Head of caudate nucleus (tissue), 42 donors: ENCODE results near the gene FBXO17.
"Not testable (repeated sequence)": the region's sequence is repeated elsewhere in the genome, so short reads cannot be mapped to it uniquely, and the experiment has no call there.

Source experiments
- DNase-seq, 42 donors: peaks; one replicate each; pipeline versions ENCODE4 v3.0.0 to v3.0.0-alpha.2; 2020 to 2021; ENCODE audit warnings: mixed read lengths in 7 of 42
- intact Hi-C: fragments of 100-400 bp; cut with DNase I; formaldehyde crosslinking; loops from one replicate; pipeline ENCODE4 v1.15.0; 2022

Gene FBXO17

DNA sequence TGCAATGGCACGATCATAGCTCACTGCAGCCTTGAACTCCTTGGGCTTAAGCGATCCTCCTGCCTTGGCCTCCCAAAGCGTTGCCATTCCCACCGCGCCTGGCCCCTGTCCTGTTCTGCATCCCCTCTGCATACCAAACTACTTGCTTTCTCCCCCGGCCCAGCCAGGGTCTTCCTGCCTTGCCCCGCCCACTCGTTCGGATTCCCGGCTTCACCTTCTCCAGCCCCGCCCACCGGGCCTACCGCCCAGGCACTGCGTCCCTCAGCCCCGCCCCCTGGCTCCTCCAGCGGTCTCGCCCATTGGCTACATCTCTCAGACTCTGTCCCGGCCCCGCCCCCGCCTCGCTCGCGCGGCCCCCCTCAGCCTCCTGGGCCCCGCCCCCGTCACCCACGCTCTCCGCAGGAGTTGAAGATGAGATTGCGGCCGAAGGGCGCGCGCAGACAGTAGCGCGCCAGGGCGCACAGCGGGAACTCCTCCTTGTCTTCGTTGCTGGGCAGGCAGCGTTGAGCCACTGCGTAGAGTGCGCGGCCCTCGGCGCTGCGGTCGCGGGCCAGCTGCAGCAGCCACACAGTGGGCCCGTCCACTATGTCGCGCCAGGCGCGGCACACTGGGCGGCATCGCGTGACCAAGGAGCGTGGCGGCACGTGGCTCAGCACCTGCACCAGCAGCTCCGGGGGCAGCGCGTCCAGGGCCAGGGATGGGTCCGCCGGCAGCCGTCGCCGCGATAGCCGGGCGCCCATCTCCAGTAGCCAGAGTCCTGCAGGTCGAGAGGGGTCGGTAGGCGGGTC, 25.8 kb downstream of the FBXO17 start:
- DNase-seq: peak; percentile 84 to 97 (median 93)
- intact Hi-C loops: no loop called here

DNA sequence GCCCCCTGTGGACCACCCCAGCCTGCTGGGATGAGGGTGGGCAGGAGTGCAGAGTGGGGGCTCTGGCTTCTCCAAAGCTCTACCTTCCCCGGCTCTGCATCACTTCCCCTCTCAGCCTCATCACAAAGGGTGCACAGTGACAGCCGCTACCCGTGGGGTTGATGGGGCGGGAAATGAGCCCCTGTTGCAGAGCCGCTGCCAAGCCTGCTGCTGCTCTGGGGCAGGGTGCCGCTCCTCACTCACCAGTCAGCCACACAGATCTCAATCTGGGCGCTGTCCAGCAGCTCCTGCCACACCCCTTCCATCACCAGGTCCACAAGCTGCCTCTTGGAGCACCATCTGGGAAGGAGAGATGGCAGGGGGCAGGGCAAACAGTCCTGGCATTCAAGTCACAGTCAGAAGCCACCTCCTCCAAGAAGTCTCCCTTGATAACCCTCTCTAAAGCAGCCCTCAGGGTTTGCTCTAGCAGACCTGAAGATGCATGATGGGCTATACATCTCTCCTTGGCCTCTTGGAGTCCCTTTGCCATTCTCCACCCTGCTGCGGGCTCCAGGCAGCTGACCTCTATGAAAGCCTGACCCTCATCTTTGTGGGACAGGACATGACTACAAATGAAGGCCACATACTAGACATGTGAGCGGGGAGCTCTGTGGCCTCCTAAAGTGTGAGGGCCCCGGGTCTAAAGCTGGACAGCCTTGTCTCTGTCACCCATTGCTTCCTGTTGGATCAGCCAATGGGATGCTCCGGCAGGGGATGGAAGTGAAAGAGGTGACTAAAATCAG, 29.1 kb downstream of the FBXO17 start:
- intact Hi-C loops: no loop called here

DNA sequence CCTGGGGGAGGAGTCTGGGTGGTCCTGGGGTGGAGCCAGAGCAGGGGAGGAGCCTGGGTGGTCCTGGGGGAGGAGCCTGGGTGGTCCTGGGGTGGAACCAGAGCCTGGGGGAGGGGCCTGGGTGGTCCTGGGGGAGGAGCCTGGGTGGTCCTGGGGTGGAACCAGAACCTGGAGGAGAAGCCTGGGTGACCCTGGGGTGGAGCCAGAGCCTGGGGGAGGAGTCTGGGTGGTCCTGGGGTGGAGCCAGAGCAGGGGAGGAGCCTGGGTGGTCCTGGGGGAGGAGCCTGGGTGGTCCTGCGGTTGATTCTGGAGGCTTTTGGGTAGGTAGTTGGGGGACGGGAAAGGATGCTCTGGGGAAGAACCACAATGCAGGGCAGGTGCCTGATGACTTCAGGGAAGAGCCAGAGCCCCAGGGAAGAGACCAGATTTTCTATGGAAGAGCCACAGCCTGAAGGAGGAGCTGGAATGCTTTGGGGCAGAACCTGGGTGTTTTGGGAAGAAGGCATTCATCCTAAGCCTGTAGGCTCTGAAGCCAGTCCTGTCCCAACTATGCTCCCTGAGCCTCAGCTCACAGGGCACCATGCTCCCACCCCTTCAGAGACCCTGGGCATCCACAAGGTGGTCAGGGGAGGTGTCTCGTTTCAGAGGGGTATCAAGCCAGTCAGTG, 29.8 kb downstream of the FBXO17 start:
- intact Hi-C loops: no loop called here
- no peak for DNase-seq

More for the DNA sequence above, 29.1 kb downstream of the FBXO17 start:
- DNase-seq: no peak

DNA sequence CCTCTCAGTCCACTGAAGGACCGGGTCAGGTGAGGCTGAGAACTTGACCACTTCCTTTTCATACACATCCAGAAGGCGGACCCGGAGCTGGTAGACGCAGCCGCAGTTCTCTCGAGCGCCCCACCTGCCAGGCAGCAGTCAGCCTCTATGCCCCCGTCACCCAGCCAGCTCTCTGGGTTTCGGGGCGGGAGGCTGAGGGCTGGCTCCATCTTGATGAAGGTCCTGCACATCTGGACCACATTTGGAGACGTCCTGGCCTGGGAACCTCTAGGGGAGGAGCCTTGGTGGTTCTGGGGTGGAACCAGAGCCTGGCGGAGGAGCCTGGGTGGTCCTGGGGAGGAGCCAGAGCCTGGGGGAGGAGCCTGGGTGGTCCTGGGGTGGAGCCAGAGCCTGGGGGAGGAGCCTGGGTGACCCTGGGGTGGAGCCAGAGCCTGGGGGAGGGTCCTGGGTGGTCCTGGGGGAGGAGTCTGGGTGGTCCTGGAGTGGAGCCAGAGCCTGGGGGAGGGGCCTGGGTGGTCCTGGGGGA, 30.5 kb downstream of the FBXO17 start:
- intact Hi-C loops: no loop called here
- DNase-seq: no peak

DNA sequence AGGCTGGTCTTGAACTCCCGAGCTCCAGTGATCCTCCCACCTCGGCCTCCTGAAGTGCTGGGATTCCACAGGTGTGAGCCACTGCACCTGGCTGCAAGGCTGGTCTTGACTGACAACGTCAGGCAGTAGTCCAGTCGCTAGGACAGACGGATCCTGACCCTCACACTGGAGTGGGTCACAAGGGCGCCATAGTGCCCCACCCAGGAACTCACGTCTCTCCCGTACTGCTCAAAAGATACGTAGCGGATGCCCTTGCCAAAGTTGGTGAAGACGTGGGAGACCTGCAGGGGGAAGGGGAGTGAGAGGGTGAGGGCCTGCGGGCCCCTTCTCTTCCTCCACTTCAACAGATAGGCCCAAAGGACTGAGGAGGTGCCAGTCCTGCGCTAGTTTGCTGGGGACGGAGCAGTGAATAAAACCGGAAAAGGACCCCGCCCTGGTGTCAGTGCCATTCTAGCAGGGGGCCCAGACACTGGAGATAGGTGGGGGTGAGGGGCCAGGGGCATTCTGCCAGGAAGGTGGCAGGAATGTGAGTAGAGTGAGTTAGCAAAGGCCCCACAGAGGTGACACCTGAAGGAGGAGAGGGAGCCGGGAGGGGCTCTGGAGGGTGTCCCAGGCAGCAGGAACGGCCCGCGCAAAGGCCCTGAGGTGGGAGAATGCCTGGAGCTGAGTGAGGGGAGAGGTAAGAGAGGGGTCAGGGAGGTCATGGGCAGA, 32.9 kb downstream of the FBXO17 start:
- intact Hi-C loops: no loop called here
- DNase-seq: no peak

DNA sequence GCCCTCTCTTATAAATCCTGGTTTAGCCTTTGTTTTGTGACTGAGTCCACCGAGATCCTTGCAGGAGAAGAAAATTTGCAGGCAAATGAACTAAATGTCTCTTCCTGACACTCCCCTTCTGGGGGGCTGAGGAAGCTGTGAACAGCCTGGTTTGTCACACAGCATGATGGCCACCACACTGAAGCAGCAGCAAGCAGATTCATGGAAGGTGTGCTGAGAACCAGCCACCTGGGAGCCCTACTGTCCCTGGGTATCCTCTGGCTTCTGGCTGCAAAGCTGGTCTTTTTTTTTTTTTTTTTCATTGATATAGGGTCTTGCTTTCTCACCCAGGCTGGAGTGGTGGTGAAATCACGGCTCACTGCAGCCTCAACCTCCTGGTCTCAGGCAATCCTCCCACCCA, 33.6 kb downstream of the FBXO17 start:
- no peak for DNase-seq
- intact Hi-C loops: no loop called here

DNA sequence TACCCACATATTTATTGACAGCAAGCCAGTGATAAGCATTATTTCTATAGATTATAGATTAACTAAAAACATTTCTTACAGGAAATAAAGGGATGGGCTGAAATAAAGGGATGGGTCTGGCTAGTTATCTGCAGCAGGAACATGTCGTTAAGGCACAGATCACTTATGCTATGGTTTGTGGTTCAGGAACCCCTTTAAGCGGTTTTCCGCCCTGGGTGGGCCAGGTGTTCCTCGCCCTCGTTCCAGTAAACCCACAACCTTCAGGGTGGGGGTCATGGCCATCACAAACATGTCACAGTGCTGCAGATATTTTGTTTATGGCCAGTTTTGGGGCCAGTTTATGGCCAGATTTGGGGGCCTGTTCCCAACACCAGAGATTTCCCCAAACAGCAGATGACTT, 34.1 kb downstream of the FBXO17 start:
- intact Hi-C loops, DNase-seq: not testable (repeated sequence)

DNA sequence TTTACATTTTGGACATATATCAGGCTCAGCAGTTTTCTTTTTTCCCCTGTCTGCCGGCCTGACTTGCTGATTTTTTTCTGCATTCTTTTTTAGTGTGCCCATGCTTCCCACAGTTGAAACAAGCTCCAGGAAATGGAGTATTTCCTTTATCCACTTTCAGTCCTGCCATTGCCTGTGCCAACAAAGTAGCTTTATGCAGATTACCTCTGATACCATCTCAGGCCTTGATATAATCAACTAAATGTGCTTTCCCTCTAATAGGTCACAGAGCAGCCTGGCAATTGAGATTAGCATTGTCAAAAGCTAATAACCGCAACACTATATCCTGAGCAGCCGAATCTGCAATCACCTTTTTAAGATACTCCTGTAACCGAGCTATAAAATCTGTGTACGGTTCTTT, 35.6 kb downstream of the FBXO17 start:
- intact Hi-C loops: loop anchor here (10.0 kb wide), 1 partner anchor 295 kb away; the partner anchor contains the start of gene ACTN4
- DNase-seq: no peak

DNA sequence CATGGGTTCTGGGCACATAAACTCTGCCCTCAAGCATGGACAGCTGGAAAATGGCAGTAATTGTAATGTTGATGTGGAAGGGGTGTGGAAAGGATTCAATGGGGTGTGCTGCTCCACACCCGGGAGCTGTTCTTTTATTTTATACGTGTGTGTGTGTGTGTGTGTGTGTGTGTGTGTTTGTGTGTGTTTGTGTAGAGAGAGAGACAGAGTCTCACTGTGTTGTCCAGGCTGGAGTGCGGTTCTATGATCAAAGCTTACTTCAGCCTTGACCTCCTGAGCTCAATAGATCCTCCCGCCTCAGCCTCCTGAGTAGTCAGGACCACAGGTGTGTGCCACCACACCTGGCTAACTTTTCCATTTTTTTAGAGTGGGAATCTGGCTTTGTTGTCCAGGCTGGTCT, 42.0 kb downstream of the FBXO17 start:
- intact Hi-C loops: loop anchor here (10.0 kb wide), 1 partner anchor 289 kb away; the partner anchor contains the start of gene ACTN4
- DNase-seq: no peak

DNA sequence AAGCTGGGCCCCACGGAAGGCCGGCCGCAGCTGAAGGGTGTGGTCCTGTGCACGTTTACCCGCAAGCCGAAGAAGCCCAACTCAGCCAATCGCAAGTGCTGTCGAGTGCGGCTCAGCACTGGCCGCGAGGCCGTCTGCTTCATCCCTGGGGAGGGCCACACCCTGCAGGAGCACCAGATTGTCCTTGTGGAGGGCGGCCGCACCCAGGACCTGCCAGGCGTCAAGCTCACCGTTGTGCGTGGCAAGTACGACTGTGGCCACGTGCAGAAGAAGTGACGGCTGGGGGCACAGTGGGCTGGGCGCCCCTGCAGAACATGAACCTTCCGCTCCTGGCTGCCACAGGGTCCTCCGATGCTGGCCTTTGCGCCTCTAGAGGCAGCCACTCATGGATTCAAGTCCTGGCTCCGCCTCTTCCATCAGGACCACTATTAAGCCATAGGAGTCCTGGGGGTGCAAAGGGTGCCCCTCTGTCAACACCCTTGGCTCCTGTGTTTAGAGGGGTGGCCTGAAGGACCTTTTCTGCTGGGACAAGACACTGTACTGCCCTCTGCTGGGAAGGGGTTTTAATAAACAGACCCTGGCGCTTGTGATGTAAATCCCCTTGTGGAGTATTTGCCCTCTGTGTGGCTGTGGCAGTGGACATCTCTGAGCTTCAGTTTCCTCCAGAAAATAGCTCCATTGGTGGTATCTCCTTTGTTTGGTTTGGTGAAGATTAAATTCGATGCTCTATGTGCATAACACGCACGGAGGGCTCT, 42.9 kb downstream of the FBXO17 start:
- peak in 2 of 42 donors; percentile 23 to 26 for DNase-seq
- intact Hi-C loops: loop anchor here (10.0 kb wide), 1 partner anchor 288 kb away; the partner anchor contains the start of gene ACTN4

DNA sequence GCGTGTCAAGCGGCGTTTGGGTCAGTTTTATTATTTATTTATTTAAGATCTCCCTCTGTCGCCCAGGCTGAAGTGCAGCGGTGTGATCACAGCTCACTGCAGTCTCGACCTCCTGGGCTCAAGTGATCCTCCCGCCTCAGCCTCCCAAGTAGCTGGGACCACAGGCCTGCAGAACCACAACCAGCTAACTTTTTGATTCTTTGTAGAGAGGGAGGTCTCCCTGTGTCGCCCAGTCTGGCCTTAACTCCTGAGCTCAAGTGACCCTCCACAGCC, 44.1 kb downstream of the FBXO17 start:
- DNase-seq: no peak
- intact Hi-C loops: loop anchor here (10.0 kb wide), 1 partner anchor 287 kb away; the partner anchor contains the start of gene ACTN4

DNA sequence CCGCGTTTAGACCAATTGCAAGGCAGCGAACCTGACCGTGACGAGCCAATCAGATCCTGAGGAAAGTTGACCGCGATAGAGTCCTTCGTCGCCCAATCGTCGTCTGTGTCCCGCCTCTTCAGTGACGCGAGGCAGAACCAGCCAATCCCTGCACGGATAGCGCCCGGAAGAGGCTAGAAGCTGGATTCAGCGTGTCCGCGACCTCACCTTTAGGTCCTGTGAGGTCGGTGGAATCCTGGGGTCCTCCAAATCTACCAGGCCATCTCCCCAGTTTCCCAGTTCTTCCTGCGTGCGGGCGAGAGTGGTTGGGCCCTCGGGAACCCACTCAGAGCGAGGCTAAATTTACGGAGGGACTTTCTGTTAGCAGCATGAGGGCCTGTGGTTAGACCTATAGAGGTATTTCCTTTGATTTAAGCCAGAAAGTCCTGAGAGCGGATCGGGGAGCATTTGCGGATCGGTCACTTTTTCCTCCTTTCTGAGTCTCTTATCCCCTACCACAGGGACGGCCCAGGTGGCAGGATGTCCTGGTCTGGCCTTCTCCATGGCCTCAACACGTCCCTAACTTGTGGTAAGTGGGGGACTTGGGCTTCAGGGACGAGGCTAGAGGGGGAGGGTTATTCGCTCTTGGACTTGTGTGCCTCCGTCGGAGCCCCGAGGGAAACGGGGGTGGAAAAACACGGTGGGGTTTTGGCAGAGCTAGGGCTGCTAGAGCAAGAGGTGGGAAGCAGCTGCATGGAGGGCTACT, 44.6 kb downstream of the FBXO17 start, which contains the start of gene MRPS12:
Gene MRPS12 (plus strand): TSS at position 169 of the 745 bp plus-strand sequence. CDS start 351 bp downstream, at position 520.
- intact Hi-C loops: loop anchor here (10.0 kb wide), 1 partner anchor 286 kb away; the partner anchor contains the start of gene ACTN4
- DNase-seq: peak; percentile 96 to 100 (median 99)

DNA sequence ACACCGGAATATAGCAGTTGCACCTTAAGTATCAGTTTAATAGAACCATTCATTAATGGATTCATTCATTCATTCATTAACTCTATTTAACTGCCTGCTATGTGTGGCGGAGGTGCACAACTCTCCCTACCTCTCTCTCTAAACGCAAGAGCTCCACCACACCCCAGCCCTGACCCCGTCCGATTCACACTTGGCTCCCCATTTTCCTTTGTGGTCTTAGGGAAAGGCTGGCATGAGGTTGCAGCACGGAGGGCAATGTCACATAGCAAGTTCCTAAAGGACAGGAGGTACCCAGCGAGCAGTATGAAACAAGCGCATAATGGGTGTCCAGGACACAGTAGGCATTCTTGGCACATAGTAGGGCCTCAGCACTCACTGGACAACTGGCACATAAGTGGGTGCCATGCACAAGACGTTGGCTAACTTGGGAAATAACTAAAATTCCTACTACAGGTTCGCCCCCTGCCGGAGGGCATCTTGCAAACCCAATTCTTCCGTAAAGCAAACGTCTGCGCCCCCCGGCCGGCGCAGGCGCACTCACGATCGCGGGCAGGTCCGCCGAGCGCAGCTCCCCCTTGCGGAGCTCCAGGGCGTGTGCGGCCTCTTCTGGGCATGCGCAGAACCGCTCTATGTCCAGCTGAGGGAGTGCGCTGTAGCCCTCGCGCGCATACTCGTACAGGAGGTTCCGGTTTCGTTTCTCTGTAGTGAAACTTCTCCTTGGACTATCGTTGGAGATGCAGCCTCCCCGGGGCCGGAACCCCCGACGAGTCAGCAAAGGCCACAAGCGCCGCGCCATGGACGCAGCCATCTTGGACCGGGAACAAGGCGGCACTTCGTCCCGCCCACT, 45.4 kb downstream of the FBXO17 start, which contains the start of gene SARS2:
Gene SARS2 (minus strand): TSS at position 835 of the 847 bp plus-strand sequence. CDS start 27 bp downstream, at position 808.
- intact Hi-C loops: loop anchor here (10.0 kb wide), 1 partner anchor 285 kb away; the partner anchor contains the start of gene ACTN4
- DNase-seq: peak; percentile 83 to 96 (median 92)

DNA sequence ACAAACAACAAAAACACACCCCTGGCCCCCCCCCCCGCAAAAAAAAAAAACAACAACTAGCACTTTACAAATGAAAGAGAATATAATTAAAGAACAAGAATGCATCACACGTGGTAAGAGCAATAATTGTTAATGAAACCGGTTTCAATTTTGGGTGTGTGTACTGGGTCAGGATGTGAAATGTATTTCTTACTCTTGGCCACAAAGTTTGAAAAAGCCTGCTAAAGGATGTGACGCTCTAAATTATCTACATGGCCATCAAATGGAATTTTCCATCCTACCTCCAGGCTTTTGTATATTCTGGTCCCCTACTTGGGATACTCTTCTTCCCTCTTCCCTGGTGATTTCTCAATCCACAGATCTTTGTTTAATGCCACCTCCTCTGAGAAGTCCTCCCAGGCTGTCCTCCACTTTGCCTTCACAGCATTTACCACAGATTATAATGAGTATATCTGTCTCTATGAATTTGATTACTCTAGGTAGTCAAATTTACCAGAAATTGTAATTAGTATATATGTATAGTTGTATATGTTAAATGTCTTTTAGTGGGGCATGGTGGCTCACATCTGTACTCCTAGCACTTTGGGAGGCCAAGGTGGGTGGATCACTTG, 47.0 kb downstream of the FBXO17 start:
- DNase-seq: no peak
- intact Hi-C loops: no loop called here

DNA sequence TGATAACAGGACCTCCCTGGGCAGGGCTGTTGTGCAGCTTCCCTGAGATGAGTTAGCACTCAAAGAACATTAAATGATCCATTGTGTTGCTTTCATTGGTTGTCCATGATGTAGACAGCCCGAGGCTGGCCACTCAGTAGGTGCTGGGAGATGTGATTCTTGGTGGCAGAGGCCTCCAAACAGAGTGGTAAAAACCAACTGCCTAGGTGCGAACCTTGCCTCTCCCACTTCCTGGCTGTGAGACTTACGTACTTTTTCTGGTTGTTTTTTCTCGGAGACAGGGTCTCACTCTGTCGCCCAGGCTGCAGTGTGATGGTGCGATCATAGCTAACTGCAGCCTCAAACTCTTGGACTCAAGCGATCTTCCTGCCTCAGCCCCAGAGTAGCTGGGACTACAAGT, 51.2 kb downstream of the FBXO17 start:
- no peak for DNase-seq
- intact Hi-C loops: no loop called here

DNA sequence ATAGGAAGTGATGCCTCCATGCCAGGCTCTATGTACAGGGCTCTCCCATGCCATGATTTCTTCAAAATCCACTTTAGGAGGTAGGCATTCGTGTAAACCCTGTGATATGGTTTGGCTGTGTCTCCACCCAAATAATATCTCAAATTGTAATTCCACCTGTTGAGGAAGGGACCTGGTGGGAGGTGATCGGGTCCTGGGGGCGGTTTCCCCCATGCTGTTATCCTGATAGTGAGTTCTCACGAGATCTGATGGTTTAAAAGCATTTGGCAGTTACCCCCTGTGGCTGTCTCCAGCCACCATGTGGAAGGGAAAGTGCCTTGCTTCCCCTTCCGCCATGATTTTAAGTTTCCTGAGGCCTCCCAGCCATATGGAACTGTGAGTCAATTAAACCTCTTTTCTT, 53.1 kb downstream of the FBXO17 start:
- intact Hi-C loops: no loop called here
- DNase-seq: no peak
